Measurements from ENCODE around the gene C20orf204.

DNA sequence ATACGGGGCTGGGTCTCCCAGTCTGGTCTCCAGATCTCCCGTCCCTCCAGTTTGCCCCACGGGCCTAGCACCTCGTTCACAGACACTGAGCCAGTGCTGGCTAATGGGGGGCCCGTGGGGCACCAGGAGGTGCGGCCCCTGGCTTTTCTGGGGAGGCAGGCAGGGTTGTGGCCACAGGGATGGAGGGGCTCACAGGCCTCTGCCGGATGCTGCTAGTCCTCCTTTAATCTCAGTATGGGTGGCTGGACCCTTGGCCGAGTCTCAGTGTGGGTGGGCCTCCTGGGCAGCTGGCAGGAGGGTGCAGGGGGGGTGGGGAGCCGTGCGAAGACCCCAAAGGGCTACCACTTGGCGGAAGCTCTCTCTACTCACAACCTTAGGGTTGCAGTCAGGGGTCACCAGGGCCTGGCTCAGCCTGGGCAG is 15.1 kb downstream of the C20orf204 start:
- TF ChIP-seq, protein P1, sequence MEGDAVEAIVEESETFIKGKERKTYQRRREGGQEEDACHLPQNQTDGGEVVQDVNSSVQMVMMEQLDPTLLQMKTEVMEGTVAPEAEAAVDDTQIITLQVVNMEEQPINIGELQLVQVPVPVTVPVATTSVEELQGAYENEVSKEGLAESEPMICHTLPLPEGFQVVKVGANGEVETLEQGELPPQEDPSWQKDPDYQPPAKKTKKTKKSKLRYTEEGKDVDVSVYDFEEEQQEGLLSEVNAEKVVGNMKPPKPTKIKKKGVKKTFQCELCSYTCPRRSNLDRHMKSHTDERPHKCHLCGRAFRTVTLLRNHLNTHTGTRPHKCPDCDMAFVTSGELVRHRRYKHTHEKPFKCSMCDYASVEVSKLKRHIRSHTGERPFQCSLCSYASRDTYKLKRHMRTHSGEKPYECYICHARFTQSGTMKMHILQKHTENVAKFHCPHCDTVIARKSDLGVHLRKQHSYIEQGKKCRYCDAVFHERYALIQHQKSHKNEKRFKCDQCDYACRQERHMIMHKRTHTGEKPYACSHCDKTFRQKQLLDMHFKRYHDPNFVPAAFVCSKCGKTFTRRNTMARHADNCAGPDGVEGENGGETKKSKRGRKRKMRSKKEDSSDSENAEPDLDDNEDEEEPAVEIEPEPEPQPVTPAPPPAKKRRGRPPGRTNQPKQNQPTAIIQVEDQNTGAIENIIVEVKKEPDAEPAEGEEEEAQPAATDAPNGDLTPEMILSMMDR (IDR thresholded peaks at IDR 0.05): no peak
- TF ChIP-seq POLR2AphosphoS5 (IDR thresholded peaks at IDR 0.05; ENCODE audit: insufficient read depth in 1 of 2, low read depth in 1 of 2): no peak

Data from vagina (tissue), 2 donors.